HCT116 (cell line): ENCODE results near the gene CIB1. TPM values are rescaled to one million over a fixed set of nuclear protein-coding genes. Genes with fewer than 3 reads are reported as not detected.

Experiments
- ATAC-seq: fragments of 200-7000 bp; cut with Tn5 transposase; 2 replicates; pipeline ENCODE4 v1.9.1; 2020; ENCODE audit warnings: mild to moderate bottlenecking, moderate library complexity
- BruUV-seq: library from RNA; stranded (reverse); fragments of 400-500 nt; replicated peaks from 2 replicates; lab custom pipeline; 2021; lab: Mats Ljungman, UMichigan
- CTCF ChIA-PET: fragments of 300-600 bp; sonication (Branson Sonifier 250); formaldehyde crosslinking; loops from one replicate; lab custom pipeline; 2021; ENCODE audit warnings: antibody characterized with exemption; lab: Charles Lee
- POLR2A ChIA-PET: fragments of 300-600, 350-600 bp; sonication (Branson Sonifier 250); formaldehyde crosslinking; loops from one replicate; lab custom pipeline; 2021; ENCODE audit warnings: antibody characterized with exemption; lab: Charles Lee
- RAD21 ChIA-PET, 2 experiments: fragments of 300-600 bp; sonication (Branson Sonifier 250); formaldehyde crosslinking; loops; one replicate each; lab custom pipeline; 2023; ENCODE audit warnings: low total read pairs in 2 of 2; ENCODE audit not compliant: uncharacterized antibody in 2 of 2, unreplicated experiment in 2 of 2, low non-redundant PET in 1 of 2; lab: Charles Lee
- DNase-seq: peaks from one replicate; pipeline ENCODE4 v3.0.0-alpha.2; 2010; ENCODE audit warnings: low read depth, low spot score
- H2AFZ ChIP-seq: fragments of 200-600 bp; shearing (Covaris generic), sonication (generic); 2 replicates; pipeline ENCODE4 v1.6.1; 2017; ENCODE audit warnings: low read depth, mixed run types, mixed read lengths, antibody characterized with exemption, low read length; ENCODE audit not compliant: poor library complexity, severe bottlenecking
- H3K27ac ChIP-seq: 2 replicates; pipeline ENCODE4 v1.5.1; 2012; ENCODE audit warnings: low read depth, low read length
- H3K27me3 ChIP-seq: fragments of 200-600 bp; sonication (generic); 2 replicates; pipeline ENCODE4 v1.6.1; 2016; ENCODE audit warnings: mixed run types, low read length, mixed read lengths; ENCODE audit not compliant: insufficient read depth
- H3K36me3 ChIP-seq, 2 experiments: fragments of 200-500 bp in 1 of 2; fragments of 200-600 bp in 1 of 2; sonication (Bioruptor generic) in 1 of 2; sonication (generic) in 1 of 2; 2 replicates each; pipeline versions ENCODE4 v1.5.1 to v1.6.1; 2014 to 2016; ENCODE audit warnings: low read length in 2 of 2, inconsistent platforms in 1 of 2, mixed read lengths in 1 of 2, mixed run types in 1 of 2; ENCODE audit not compliant: insufficient read depth in 2 of 2, control insufficient read depth in 1 of 2
- H3K4me1 ChIP-seq, 2 experiments: fragments of 200-600 bp in 1 of 2; sonication (generic) in 1 of 2; 2 replicates each; pipeline versions ENCODE4 v1.5.1 to v1.6.1; 2012 to 2017; ENCODE audit warnings: low read length in 2 of 2, inconsistent platforms in 1 of 2, mild to moderate bottlenecking in 1 of 2, mixed read lengths in 1 of 2, mixed run types in 1 of 2, moderate library complexity in 1 of 2; ENCODE audit not compliant: insufficient read depth in 2 of 2, control insufficient read depth in 1 of 2
- H3K4me2 ChIP-seq: fragments of 200-600 bp; sonication (generic); 2 replicates; pipeline ENCODE4 v1.6.1; 2017; ENCODE audit warnings: mixed run types, low read length, mixed read lengths
- H3K4me3 ChIP-seq, 2 experiments: fragments of 200-600 bp in 1 of 2; sonication (generic) in 1 of 2; replicated peaks in 1 of 2; 2 replicates each; pipeline ENCODE4 v1.5.1; 2011 to 2016; ENCODE audit warnings: low read length in 2 of 2, control low read depth in 1 of 2, low read depth in 1 of 2, mild to moderate bottlenecking in 1 of 2, mixed read lengths in 1 of 2, mixed run types in 1 of 2
- H3K79me2 ChIP-seq: fragments of 200-600 bp; sonication (generic); 2 replicates; pipeline ENCODE4 v1.6.1; 2017; ENCODE audit warnings: mild to moderate bottlenecking, mixed run types, low read length, moderate library complexity, mixed read lengths; ENCODE audit not compliant: insufficient read depth
- H3K9ac ChIP-seq: fragments of 200-600 bp; sonication (generic); 2 replicates; pipeline ENCODE4 v1.6.1; 2016; ENCODE audit warnings: low read length, mixed read lengths
- H3K9me2 ChIP-seq: fragments of 200-600 bp; sonication (generic), shearing (Covaris generic); 2 replicates; pipeline ENCODE4 v1.6.1; 2017; ENCODE audit warnings: mixed run types, mild to moderate bottlenecking, moderate library complexity; ENCODE audit not compliant: insufficient read depth
- H3K9me3 ChIP-seq, 2 experiments: fragments of 200-500 bp in 1 of 2; fragments of 200-600 bp in 1 of 2; sonication (Bioruptor generic) in 1 of 2; sonication (generic) in 1 of 2; 2 replicates each; pipeline ENCODE4 v1.6.1; 2014 to 2017; ENCODE audit warnings: low read length in 2 of 2, mixed read lengths in 2 of 2, inconsistent platforms in 1 of 2, low read depth in 1 of 2, mild to moderate bottlenecking in 1 of 2, mixed run types in 1 of 2, moderate library complexity in 1 of 2; ENCODE audit not compliant: control insufficient read depth in 1 of 2, insufficient read depth in 1 of 2
- H4K20me1 ChIP-seq: fragments of 200-600 bp; sonication (generic), shearing (Covaris generic); 2 replicates; pipeline ENCODE4 v1.6.1; 2017; ENCODE audit warnings: mixed run types, mild to moderate bottlenecking, moderate library complexity; ENCODE audit not compliant: insufficient read depth
- CEBPB ChIP-seq: IDR thresholded peaks from 2 replicates; pipeline ENCODE4 v1.6.1; 2012; ENCODE audit warnings: low read depth
- EGR1 ChIP-seq: IDR thresholded peaks from 2 replicates; pipeline ENCODE4 v1.6.1; 2012; ENCODE audit warnings: low read depth
- ELF1 ChIP-seq: IDR thresholded peaks from 2 replicates; pipeline ENCODE4 v1.6.1; 2012; ENCODE audit warnings: low read depth, borderline replicate concordance
- EZH2 ChIP-seq: fragments of 200-600 bp; sonication (generic); IDR thresholded peaks from 2 replicates; pipeline ENCODE4 v1.6.1; 2017; ENCODE audit warnings: antibody characterized with exemption, mixed run types
- EZH2phosphoT487 ChIP-seq: fragments of 200-600 bp; IDR thresholded peaks from 2 replicates; pipeline ENCODE4 v1.6.1; 2018; ENCODE audit warnings: antibody characterized with exemption, borderline replicate concordance
- FOSL1 ChIP-seq: IDR thresholded peaks from 2 replicates; pipeline ENCODE4 v1.6.1; 2012; ENCODE audit warnings: low read depth
- JUND ChIP-seq: IDR thresholded peaks from 2 replicates; pipeline ENCODE4 v1.6.1; 2012
- POLR2A ChIP-seq: IDR thresholded peaks from 2 replicates; pipeline ENCODE4 v1.7.0; 2011; ENCODE audit warnings: borderline replicate concordance; ENCODE audit not compliant: insufficient read depth, insufficient read length; ENCODE audit errors: extremely low read depth
- POLR2AphosphoS5 ChIP-seq: IDR thresholded peaks from 2 replicates; pipeline ENCODE4 v1.6.1; 2011; ENCODE audit warnings: mild to moderate bottlenecking, low read depth, low read length, moderate library complexity
- SIN3A ChIP-seq: IDR thresholded peaks from 2 replicates; pipeline ENCODE4 v1.6.1; 2012; ENCODE audit warnings: low read depth
- SP1 ChIP-seq: IDR thresholded peaks from 2 replicates; pipeline ENCODE4 v1.6.1; 2012; ENCODE audit warnings: low read depth
- SRF ChIP-seq: IDR thresholded peaks from 2 replicates; pipeline ENCODE4 v1.6.1; 2012; ENCODE audit warnings: low read depth
- TCF7L2 ChIP-seq: IDR thresholded peaks from 2 replicates; pipeline ENCODE4 v1.7.0; 2011; ENCODE audit warnings: borderline replicate concordance, inconsistent platforms; ENCODE audit not compliant: insufficient read depth, insufficient read length; ENCODE audit errors: extremely low read depth
- YY1 ChIP-seq: IDR thresholded peaks from 2 replicates; pipeline ENCODE4 v1.6.1; 2011; ENCODE audit warnings: low read length, low read depth, moderate library complexity, mild to moderate bottlenecking; ENCODE audit not compliant: insufficient replicate concordance; ENCODE audit errors: extremely low read depth
- ZFX ChIP-seq: fragments of 450-650 bp; IDR thresholded peaks from 2 replicates; pipeline ENCODE4 v1.6.1; 2017
- intact Hi-C: fragments of 100-400 bp; cut with micrococcal nuclease; formaldehyde crosslinking; loops from 2 replicates; pipeline ENCODE4 v1.10.0; 2022
- total RNA-seq: library from RNA; stranded (reverse); gene quantifications from one replicate; pipeline ENCODE4 v1.2.1, GENCODE V29; 2021; ENCODE audit not compliant: unreplicated experiment
- TF ChIP-seq, protein P1 (sequence below), 3 experiments: fragments of 200-600 bp in 1 of 3; sonication (generic) in 1 of 3; IDR thresholded peaks in 2 of 3; conservative IDR thresholded peaks in 1 of 3; 2 replicates each; pipeline ENCODE4 v1.5.1; 2012 to 2017; ENCODE audit warnings: low read depth in 2 of 3, low read length in 2 of 3, antibody characterized with exemption in 1 of 3, borderline replicate concordance in 1 of 3, control low read depth in 1 of 3, mild to moderate bottlenecking in 1 of 3, mixed read lengths in 1 of 3, mixed run types in 1 of 3, moderate library complexity in 1 of 3; ENCODE audit not compliant: insufficient read depth in 1 of 3
- TF ChIP-seq, protein P2 (sequence below): IDR thresholded peaks from 2 replicates; pipeline ENCODE4 v1.6.1; 2012; ENCODE audit warnings: low read depth
- TF ChIP-seq, protein P3 (sequence below): IDR thresholded peaks from 2 replicates; pipeline ENCODE4 v1.6.1; 2012
- TF ChIP-seq, protein P4 (sequence below): IDR thresholded peaks from 2 replicates; pipeline ENCODE4 v1.6.1; 2011; ENCODE audit warnings: mild to moderate bottlenecking, low read length, moderate library complexity; ENCODE audit not compliant: insufficient replicate concordance; ENCODE audit errors: extremely low read depth

CIB1 gene
- total RNA-seq, 1 experiment from 2014 or later: 92.7 TPM

DNA sequence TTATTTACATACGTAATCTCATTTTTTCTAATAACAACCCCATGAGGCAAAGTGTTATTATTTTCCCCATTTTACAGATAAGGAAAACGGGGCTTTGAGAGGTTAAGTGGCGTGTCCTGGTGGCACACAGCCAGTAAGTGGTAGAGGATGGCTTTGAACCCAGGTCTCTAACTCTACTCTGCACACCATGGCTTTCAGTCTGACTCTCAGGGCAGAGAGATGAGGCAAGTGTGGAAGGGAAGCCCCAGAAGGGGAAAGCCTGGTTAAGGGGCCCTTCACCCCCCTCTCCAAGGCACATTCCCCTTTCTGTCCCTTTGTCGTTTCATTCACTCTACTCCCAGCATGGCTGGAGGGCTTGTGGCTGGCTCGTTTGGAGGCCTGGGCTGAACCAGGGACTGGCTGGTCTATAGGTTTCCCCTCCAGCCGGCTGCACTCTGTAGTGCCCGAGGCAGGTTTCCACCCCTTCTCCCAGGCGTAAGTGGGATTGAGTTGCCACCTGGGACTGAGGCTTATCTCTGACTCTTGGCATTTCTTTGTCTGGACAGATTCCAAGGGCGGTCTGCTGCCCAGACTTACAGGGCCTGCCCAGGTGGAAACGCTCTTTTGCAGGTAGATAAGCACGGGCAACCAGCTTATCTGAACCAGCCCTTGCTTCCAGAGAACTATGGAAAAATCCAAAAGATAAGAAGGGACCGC, 20.5 kb downstream of the CIB1 start:
- H3K4me1 ChIP-seq: peaks cover 55 to 70% of the 10 kb centered on the region in 2 experiments
- H3K27ac ChIP-seq: peak overlapping the region; percentile 99
- ChIA-PET CTCF (interaction anchor here (1.0 to 2.2 kb wide), 4 partner anchors 8 to 70 kb away, joined by 4 to 15 read pairs (median 7); partner anchors contain the start of genes CIB1 and GDPGP1), RAD21 (interaction anchor here in 1 of 2 experiments (1.5 kb wide), 1 partner anchor 48 kb away, joined by 5 read pairs; no protein-coding TSS in a partner anchor)
- no peaks in the 10 kb centered on the region for H4K20me1 ChIP-seq
- peak overlapping the region; percentile 74 for H3K9ac ChIP-seq
- peak; percentile 31 for ATAC-seq
- H2AFZ ChIP-seq: no peak overlapping the region
- H3K36me3 ChIP-seq: peaks cover 0 to 11% of the 10 kb centered on the region in 2 experiments; a peak in 1 of 4 replicates
- intact Hi-C loops: loop anchor here (1.0 to 10.0 kb wide), 2 partner anchors 48 to 468 kb away; no protein-coding TSS in a partner anchor
- H3K9me2 ChIP-seq: no peaks in the 10 kb centered on the region
- no peak for TF ChIP-seq POLR2A
- no peak for TF ChIP-seq ELF1
- no peak for TF ChIP-seq TCF7L2
- no peak for TF ChIP-seq SRF
- no peak for TF ChIP-seq YY1
- no peak for TF ChIP-seq FOSL1
- TF ChIP-seq ZFX: no peak
- no peak for TF ChIP-seq EGR1
- no peak for TF ChIP-seq CEBPB
- TF ChIP-seq, protein P1, sequence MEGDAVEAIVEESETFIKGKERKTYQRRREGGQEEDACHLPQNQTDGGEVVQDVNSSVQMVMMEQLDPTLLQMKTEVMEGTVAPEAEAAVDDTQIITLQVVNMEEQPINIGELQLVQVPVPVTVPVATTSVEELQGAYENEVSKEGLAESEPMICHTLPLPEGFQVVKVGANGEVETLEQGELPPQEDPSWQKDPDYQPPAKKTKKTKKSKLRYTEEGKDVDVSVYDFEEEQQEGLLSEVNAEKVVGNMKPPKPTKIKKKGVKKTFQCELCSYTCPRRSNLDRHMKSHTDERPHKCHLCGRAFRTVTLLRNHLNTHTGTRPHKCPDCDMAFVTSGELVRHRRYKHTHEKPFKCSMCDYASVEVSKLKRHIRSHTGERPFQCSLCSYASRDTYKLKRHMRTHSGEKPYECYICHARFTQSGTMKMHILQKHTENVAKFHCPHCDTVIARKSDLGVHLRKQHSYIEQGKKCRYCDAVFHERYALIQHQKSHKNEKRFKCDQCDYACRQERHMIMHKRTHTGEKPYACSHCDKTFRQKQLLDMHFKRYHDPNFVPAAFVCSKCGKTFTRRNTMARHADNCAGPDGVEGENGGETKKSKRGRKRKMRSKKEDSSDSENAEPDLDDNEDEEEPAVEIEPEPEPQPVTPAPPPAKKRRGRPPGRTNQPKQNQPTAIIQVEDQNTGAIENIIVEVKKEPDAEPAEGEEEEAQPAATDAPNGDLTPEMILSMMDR (IDR thresholded peaks at IDR 0.05 in 2 of 3, conservative IDR thresholded peaks at IDR 0.05 in 1 of 3; ENCODE audit: borderline replicate concordance in 1 of 3, insufficient read depth in 1 of 3, low read depth in 2 of 3, low read length in 2 of 3): no peak
- TF ChIP-seq, protein P2, sequence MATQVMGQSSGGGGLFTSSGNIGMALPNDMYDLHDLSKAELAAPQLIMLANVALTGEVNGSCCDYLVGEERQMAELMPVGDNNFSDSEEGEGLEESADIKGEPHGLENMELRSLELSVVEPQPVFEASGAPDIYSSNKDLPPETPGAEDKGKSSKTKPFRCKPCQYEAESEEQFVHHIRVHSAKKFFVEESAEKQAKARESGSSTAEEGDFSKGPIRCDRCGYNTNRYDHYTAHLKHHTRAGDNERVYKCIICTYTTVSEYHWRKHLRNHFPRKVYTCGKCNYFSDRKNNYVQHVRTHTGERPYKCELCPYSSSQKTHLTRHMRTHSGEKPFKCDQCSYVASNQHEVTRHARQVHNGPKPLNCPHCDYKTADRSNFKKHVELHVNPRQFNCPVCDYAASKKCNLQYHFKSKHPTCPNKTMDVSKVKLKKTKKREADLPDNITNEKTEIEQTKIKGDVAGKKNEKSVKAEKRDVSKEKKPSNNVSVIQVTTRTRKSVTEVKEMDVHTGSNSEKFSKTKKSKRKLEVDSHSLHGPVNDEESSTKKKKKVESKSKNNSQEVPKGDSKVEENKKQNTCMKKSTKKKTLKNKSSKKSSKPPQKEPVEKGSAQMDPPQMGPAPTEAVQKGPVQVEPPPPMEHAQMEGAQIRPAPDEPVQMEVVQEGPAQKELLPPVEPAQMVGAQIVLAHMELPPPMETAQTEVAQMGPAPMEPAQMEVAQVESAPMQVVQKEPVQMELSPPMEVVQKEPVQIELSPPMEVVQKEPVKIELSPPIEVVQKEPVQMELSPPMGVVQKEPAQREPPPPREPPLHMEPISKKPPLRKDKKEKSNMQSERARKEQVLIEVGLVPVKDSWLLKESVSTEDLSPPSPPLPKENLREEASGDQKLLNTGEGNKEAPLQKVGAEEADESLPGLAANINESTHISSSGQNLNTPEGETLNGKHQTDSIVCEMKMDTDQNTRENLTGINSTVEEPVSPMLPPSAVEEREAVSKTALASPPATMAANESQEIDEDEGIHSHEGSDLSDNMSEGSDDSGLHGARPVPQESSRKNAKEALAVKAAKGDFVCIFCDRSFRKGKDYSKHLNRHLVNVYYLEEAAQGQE: no peak
- TF ChIP-seq EZH2: no peak
- TF ChIP-seq, protein P3, sequence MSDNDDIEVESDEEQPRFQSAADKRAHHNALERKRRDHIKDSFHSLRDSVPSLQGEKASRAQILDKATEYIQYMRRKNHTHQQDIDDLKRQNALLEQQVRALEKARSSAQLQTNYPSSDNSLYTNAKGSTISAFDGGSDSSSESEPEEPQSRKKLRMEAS: no peak
- TF ChIP-seq SIN3A: no peak
- TF ChIP-seq SP1: no peak
- TF ChIP-seq EZH2phosphoT487: no peak
- no peak for TF ChIP-seq POLR2AphosphoS5
- TF ChIP-seq, protein P4, sequence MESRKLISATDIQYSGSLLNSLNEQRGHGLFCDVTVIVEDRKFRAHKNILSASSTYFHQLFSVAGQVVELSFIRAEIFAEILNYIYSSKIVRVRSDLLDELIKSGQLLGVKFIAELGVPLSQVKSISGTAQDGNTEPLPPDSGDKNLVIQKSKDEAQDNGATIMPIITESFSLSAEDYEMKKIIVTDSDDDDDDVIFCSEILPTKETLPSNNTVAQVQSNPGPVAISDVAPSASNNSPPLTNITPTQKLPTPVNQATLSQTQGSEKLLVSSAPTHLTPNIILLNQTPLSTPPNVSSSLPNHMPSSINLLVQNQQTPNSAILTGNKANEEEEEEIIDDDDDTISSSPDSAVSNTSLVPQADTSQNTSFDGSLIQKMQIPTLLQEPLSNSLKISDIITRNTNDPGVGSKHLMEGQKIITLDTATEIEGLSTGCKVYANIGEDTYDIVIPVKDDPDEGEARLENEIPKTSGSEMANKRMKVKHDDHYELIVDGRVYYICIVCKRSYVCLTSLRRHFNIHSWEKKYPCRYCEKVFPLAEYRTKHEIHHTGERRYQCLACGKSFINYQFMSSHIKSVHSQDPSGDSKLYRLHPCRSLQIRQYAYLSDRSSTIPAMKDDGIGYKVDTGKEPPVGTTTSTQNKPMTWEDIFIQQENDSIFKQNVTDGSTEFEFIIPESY: no peak
- TF ChIP-seq JUND: no peak
- TF ChIP-seq, all 23 proteins: peak for 0
- Histone ChIP-seq H3K4me2 (peak overlapping the region; percentile 85), H3K4me3 (peak overlapping the region; percentile 6 to 52; a peak in 3 of 4 replicates), H3K79me2 (peaks cover 78% of the 10 kb centered on the region), H3K9me3 (no peaks in the 10 kb centered on the region), H3K27me3 (no peaks in the 10 kb centered on the region)
- POLR2A ChIA-PET: no interaction called here
- no peak for DNase-seq
- no TSS peak for BruUV-seq
